Right lobe of liver (tissue), 4 donors: ENCODE data around the gene CACFD1.

Experiments used
- POLR2A ChIP-seq: fragments of 450-650 bp; IDR thresholded peaks from one replicate; pipeline ENCODE4 v1.6.1; 2017; ENCODE audit warnings: antibody characterized with exemption, mild to moderate bottlenecking
- TF ChIP-seq, protein P1 (sequence below), 4 donors: fragments of 200-600 bp in 3 of 4; fragments of 450-650 bp in 1 of 4; IDR thresholded peaks; one replicate each; pipeline versions ENCODE4 v1.5.1 to v1.8.0; 2016 to 2022; ENCODE audit warnings: antibody characterized with exemption in 4 of 4, mild to moderate bottlenecking in 2 of 4
- donor health status: DM: no; HTN: no; CAD: no.
- donor health status: DM: no; HTN: no; CAD: no.
- donor health status: DM: no; HTN: yes; CAD: no.

DNA sequence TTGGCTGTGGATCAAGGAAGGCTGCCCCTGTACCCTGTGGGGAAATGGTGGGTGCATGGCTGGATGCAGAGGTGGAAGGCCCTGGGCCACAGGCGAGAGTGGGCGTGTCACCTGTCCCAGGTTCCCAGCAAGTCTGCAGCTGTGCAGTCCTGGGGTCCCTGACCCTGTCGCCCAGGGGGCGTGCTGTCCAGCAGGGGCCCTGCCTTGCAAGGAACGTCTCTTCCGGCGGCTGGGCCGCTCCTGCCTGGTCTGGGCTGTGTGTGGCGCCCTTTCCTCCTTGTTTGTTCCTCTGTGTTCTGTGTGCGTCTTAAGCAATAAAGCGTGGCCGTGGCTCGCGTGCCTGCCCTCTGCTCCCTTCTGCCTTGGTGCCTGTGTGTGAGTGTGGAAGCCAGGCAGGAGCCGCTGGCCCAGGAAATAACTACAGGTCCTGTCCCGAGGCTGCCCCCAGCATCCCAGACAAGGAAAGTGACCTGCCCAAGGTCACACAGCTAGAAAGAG lies 10.7 kb downstream of the CACFD1 start:
- TF ChIP-seq, protein P1, sequence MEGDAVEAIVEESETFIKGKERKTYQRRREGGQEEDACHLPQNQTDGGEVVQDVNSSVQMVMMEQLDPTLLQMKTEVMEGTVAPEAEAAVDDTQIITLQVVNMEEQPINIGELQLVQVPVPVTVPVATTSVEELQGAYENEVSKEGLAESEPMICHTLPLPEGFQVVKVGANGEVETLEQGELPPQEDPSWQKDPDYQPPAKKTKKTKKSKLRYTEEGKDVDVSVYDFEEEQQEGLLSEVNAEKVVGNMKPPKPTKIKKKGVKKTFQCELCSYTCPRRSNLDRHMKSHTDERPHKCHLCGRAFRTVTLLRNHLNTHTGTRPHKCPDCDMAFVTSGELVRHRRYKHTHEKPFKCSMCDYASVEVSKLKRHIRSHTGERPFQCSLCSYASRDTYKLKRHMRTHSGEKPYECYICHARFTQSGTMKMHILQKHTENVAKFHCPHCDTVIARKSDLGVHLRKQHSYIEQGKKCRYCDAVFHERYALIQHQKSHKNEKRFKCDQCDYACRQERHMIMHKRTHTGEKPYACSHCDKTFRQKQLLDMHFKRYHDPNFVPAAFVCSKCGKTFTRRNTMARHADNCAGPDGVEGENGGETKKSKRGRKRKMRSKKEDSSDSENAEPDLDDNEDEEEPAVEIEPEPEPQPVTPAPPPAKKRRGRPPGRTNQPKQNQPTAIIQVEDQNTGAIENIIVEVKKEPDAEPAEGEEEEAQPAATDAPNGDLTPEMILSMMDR (IDR thresholded peaks at IDR 0.05), result no peak
- TF ChIP-seq POLR2A, result no peak
